Hematopoietic multipotent progenitor cell treated with erythropoietin and hydrocortisone succinate and interleukin-3 and kit ligand, for 17 days (in vitro differentiated cells): ENCODE measurements around the gene SH3D19.
"Not testable (repeated sequence)": the region's sequence is repeated elsewhere in the genome, so short reads cannot be mapped to it uniquely, and the experiment has no call there.

Experiments used
- DNase-seq: peaks from one replicate; pipeline ENCODE4 v3.0.0-alpha.2; 2015; ENCODE audit warnings: low spot score

SH3D19 gene

DNA sequence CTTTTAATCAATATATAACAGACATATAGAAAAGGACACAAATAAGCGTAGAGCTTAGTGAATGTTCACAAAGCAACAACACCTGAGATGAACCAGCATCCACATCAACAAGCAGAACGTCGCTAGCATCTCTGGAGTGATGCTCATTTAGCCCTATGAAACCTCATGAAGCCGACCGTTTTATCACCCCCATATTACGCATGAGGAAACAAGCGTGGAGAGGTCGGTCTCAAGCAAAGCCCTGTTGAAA, 226.5 kb downstream of the SH3D19 start:
- DNase-seq: no peak

DNA sequence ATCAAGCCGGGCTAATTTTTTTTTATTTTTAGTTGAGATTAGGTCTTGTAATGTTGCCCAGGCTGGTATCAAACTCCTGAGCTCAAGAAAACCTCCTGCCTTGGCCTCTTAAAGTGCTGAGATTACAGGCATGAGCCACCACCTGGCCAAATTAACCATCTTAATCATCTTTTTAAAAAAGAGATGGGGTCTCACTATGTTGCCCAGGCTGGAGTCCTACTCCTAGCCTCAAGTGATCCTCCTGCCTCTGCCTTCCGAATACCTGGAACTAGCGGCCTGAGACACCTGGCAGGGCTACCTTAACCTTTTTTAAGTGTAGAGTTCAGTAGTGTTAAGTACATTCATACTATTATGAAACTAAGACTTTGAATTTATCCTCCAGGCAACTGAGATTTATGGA, 227.6 kb downstream of the SH3D19 start:
- DNase-seq: no peak

DNA sequence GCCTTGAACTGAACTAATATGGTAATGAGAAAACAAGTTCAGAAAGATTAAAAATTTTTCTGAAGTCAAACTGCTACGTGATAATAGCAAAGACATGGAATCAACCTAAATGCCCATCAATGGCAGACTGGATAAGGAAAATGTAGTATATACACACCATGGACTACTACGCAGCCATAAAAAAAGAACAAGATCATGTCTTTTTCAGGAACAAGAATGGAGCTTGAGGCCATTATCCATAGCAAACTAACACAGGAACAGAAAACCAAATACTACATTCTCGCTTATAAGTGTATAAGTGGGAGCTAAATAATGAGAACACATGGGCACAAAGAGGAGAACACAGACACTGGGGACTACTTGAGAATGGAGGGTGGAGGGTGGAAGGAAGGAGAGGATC, 230.3 kb downstream of the SH3D19 start:
- DNase-seq: no peak

DNA sequence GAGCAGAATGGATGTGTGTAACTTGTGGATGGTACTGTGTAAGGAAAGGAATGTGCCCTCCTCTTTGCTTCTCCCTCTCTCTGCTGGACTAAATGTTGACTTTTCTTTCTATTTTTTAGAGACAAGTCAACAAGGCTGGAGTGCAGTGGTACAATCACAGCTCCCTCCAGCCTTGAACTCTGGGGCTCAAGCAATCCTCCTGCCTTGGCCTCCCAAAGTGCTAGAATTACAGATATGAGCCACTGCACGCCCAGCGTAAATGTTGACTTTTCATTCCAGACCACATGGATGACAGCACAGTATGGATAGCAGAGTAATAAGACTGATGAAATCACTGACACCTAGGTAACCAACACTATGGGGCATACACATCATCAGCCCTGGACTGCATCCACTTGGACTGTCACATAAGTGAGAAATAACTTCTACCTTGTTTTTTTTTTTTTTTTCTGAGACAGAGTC, 231.1 kb downstream of the SH3D19 start:
- no peak for DNase-seq

DNA sequence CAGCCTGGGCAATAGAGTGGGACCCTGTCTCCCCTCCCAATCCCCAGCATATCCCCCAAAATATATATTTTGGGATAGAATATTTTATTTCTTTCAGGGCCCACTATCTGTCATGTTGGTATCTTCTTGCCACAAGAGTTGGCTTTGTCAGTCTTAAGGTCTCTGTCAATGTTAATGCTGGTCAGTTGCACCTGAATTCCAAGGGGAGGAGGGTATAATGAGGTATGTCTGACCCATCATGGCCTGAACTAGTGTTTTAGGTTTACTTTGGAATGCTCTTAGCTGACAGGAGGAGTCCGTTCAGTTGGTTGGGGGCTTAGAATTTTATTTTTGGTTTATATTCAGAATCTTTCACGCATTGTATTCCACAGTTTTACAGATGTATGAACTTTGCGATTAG, 232.2 kb downstream of the SH3D19 start:
- no peak for DNase-seq

DNA sequence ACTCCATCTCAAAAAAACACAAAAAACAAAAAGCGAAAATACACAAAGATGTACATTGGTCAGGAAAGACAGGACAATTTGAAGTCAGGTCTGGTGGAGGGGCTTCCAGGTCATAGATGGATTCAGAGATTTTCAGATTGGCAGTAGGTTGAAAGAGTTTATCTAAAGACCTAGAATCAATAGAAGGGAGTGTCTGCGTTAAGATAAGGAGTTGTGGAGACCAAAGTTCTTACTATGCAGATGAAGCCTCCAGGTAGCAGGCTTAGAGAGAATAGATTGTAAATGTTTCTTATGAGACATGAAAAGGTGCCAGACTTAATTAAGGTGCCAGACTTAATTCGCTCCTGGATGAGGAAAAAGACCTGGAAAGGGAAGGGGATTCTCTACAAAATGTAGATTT, 232.9 kb downstream of the SH3D19 start:
- no peak for DNase-seq

DNA sequence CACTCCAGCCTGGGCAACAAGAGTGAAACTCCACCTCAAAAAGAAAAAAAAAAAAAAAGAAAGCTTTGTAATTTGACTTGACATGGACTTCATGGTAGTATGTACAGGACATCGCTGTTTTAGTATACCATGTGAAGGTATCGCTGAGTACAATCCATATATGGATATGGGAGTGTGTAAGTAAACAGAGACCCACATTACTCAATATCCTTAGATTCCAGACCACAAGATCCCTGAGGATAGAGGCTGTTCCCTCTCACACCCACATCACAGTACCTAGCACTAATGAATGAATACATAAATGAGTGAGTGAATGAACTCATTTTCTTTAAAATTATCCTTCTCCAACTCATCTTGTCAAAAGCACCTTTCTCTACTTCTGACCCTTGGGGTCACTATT, 234.4 kb downstream of the SH3D19 start:
- DNase-seq: no peak

DNA sequence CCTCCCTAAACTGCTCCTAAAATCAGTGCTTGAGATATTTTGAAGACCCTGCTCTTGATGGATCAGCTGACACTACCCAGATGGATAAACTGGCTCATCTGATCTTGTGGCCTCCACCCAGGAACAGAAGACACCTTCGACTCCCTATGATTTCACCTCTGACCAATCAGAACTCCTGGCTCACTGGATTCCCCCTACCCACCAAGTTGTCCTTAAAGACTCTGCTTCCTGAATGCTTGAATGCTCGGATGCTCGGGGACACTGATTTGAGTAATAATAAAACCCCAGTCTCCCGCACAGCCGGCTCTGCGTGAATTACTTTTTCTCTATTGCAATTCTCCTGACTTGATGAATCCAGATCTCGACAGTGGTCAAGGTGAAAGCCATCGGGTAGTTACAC, 237.9 kb downstream of the SH3D19 start:
- no peak for DNase-seq

DNA sequence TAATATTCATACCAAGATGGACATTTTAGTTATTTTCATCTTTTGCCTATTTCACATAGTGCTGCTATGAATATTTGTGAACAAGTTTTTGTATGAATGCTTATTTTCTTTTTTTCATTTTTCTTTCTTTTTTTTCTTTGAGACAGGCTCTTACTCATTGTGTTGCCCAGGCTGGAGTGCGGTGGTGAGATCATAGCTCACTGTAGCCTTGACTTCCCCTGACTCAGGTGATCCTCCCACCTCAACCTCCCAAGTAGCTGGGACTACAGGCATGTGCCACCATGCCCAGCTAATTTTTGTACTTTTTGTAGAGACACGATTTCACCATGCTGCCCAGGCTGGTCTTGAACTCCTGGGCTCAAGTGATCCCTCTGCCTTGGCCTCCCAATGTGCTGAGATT, 247.4 kb downstream of the SH3D19 start:
- not testable (repeated sequence) for DNase-seq

DNA sequence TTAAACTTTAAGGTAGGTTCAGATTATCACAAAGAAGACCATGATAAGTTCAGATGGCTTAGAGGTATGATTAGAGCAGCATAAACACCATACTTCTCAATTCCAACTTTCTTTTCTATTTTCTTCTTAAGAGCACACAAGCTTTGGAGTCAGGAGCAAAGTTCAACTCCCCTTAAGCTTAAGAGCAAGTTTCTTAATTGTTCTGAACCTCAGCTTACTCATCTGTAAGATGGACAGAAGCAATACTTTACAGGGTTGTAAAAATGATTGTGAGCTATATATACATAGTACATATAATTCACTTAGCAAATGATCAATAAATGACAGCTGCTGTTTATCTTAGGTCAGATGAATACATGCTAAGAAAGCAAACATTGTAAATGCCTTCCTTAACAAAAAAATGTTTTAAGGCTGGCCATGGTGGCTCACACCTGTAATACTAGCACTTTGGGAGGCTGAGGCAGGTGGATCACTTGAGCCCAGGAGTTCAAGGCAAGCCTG, 250.9 kb downstream of the SH3D19 start:
- no peak for DNase-seq
